Measurements from ENCODE around the gene KLHL22.
A peak's percentile ranks its signal among the peaks of the same experiment; 100 is the strongest.

Gene KLHL22

GRCh38 chr22:20498913-20499312 lies 3.3 kb upstream of the KLHL22 start:
- H3K4me3 ChIP-seq (ENCODE audit: low read depth, low read length), result no peak overlapping the region
- TF ChIP-seq CTCF (IDR thresholded peaks at IDR 0.05; ENCODE audit: low read depth, low read length, missing control alignments), result no peak
- in situ Hi-C loops (cut with HindIII; ENCODE audit: low sequenced_read_pairs), result no loop called here
- no peak for DNase-seq (ENCODE audit: low read depth)

- TF ChIP-seq CTCF (IDR thresholded peaks at IDR 0.05; ENCODE audit: low read depth, low read length, missing control alignments), result no peak
- in situ Hi-C loops (cut with HindIII; ENCODE audit: low sequenced_read_pairs), result no loop called here
- no peak for DNase-seq (ENCODE audit: low read depth)
- H3K4me3 ChIP-seq (ENCODE audit: low read depth, low read length), result no peak overlapping the region
These were observed 1.8 kb upstream of the KLHL22 start for GRCh38 chr22:20497426-20497825.

- peak overlapping the region; percentile 68 for H3K4me3 ChIP-seq (ENCODE audit: low read depth, low read length)
- DNase-seq (ENCODE audit: low read depth), result peak; percentile 68
- TF ChIP-seq CTCF (IDR thresholded peaks at IDR 0.05; ENCODE audit: low read depth, low read length, missing control alignments), result peak; percentile 89
- in situ Hi-C loops (cut with HindIII; ENCODE audit: low sequenced_read_pairs), result no loop called here
These were observed 476 bp upstream of the KLHL22 start for GRCh38 chr22:20495861-20496681.

- no peak for DNase-seq (ENCODE audit: low read depth)
- no peak for TF ChIP-seq CTCF (IDR thresholded peaks at IDR 0.05; ENCODE audit: low read depth, low read length, missing control alignments)
- in situ Hi-C loops (cut with HindIII; ENCODE audit: low sequenced_read_pairs), result no loop called here
- no peak overlapping the region for H3K4me3 ChIP-seq (ENCODE audit: low read depth, low read length)
These were observed 4.2 kb downstream of the KLHL22 start for GRCh38 chr22:20491346-20491745.

- TF ChIP-seq CTCF (IDR thresholded peaks at IDR 0.05; ENCODE audit: low read depth, low read length, missing control alignments), result no peak
- H3K4me3 ChIP-seq (ENCODE audit: low read depth, low read length), result no peak overlapping the region
- no peak for DNase-seq (ENCODE audit: low read depth)
- in situ Hi-C loops (cut with HindIII; ENCODE audit: low sequenced_read_pairs), result no loop called here
These were observed 4.7 kb downstream of the KLHL22 start for GRCh38 chr22:20490941-20491307.

DNA sequence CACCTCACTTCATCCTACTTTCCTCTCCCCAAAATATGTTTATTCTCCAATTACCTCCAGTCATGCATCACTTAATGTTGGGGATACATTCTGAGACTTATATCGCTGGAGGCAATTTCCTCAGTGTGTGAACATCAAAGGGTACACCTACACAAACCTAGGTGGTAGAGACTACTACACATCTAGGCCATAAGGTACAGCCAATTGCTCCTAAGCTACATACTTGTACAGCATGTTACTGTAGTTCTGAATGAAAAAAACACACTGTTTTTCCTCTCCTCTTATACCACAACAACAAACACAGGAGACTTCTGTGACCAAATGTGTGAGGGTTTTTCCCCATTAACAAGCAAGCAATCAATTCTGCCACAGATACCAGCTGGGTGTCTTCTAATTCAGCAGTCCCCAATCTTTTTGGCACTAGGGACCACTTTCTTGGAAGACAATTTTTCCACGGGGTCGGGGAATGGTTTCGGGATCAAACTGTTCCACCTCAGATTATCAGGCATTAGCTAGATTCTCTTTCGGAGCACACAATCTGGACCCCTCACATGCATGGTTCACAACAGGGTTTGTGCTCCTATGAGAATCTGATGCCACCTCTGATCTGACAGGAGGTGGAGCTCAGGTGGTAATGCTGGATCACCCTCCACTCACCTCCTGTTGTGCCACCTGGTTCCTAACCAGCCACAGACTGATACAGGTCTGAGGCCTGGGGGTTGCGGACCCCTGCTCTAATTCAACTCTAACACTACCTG lies 5.2 kb downstream of the KLHL22 start:
- in situ Hi-C loops (cut with HindIII; ENCODE audit: low sequenced_read_pairs), result no loop called here
- no peak for DNase-seq (ENCODE audit: low read depth)
- no peak overlapping the region for H3K4me3 ChIP-seq (ENCODE audit: low read depth, low read length)
- TF ChIP-seq CTCF (IDR thresholded peaks at IDR 0.05; ENCODE audit: low read depth, low read length, missing control alignments), result no peak
